GM23338 (cell line): ENCODE measurements around the gene LIAS. TPM values are rescaled to one million over a fixed set of nuclear protein-coding genes. Genes with fewer than 3 reads are reported as not detected.
"Not testable (repeated sequence)": the region's sequence is repeated elsewhere in the genome, so short reads cannot be mapped to it uniquely, and the experiment has no call there.

Source experiments
- ATAC-seq: fragments of 200-7000 bp; cut with Tn5 transposase; 3 replicates; pipeline ENCODE4 v1.9.1; 2020
- DNase-seq: peaks from one replicate; pipeline ENCODE4 v3.0.0-alpha.2; 2015; ENCODE audit warnings: low spot score
- H2AFZ ChIP-seq: fragments of 200-600 bp; sonication (generic); 2 replicates; pipeline ENCODE4 v1.8.0; 2016; ENCODE audit warnings: antibody characterized with exemption, mild to moderate bottlenecking, moderate library complexity
- H3F3A ChIP-seq: fragments of 200-600 bp; sonication (generic); replicated peaks from 2 replicates; pipeline ENCODE4 v1.8.0; 2017; ENCODE audit warnings: antibody characterized with exemption, mixed run types, low read depth
- H3K27ac ChIP-seq: fragments of 200-600 bp; sonication (generic); 2 replicates; pipeline ENCODE4 v1.6.1; 2016; ENCODE audit warnings: low read depth
- H3K27me3 ChIP-seq: fragments of 200-600 bp; sonication (generic); 2 replicates; pipeline ENCODE4 v1.8.0; 2016; ENCODE audit warnings: mild to moderate bottlenecking, mixed run types, moderate library complexity; ENCODE audit not compliant: insufficient read depth
- H3K36me3 ChIP-seq: fragments of 200-600 bp; sonication (generic); 2 replicates; pipeline ENCODE4 v1.8.0; 2016; ENCODE audit warnings: mild to moderate bottlenecking; ENCODE audit not compliant: insufficient read depth
- H3K4me1 ChIP-seq: fragments of 200-600 bp; sonication (generic); 2 replicates; pipeline ENCODE4 v1.8.0; 2016; ENCODE audit warnings: mild to moderate bottlenecking, moderate library complexity; ENCODE audit not compliant: insufficient read depth
- H3K4me2 ChIP-seq: fragments of 200-600 bp; sonication (generic); 2 replicates; pipeline ENCODE4 v1.7.1; 2017; ENCODE audit warnings: mixed run types
- H3K4me3 ChIP-seq: fragments of 200-600 bp; sonication (generic); 2 replicates; pipeline ENCODE4 v1.6.1; 2016; ENCODE audit warnings: mixed run types
- H3K79me2 ChIP-seq: fragments of 200-600 bp; sonication (generic); replicated peaks from 2 replicates; pipeline ENCODE4 v1.8.0; 2017; ENCODE audit warnings: mild to moderate bottlenecking; ENCODE audit not compliant: insufficient read depth
- H3K9me2 ChIP-seq: fragments of 200-600 bp; sonication (generic); 2 replicates; pipeline ENCODE4 v1.8.0; 2017; ENCODE audit not compliant: insufficient read depth
- H4K20me1 ChIP-seq: fragments of 200-600 bp; sonication (generic); replicated peaks from 2 replicates; pipeline ENCODE4 v1.8.0; 2017; ENCODE audit warnings: mild to moderate bottlenecking; ENCODE audit not compliant: insufficient read depth
- H3K27ac Mint-ChIP-seq: 2 replicates; pipeline ENCODE4 v1.8.0; 2020; ENCODE audit warnings: inconsistent platforms, mild to moderate bottlenecking, moderate library complexity, mixed read lengths
- H3K27me3 Mint-ChIP-seq: 3 replicates; pipeline ENCODE4 v1.8.0; 2022; ENCODE audit warnings: low read depth, mild to moderate bottlenecking, moderate library complexity, mixed read lengths, inconsistent platforms; ENCODE audit not compliant: insufficient read depth, poor library complexity
- H3K36me3 Mint-ChIP-seq: 3 replicates; pipeline ENCODE4 v1.8.0; 2021; ENCODE audit warnings: low read depth, mild to moderate bottlenecking, inconsistent platforms, moderate library complexity, mixed read lengths
- H3K4me1 Mint-ChIP-seq: 3 replicates; pipeline ENCODE4 v1.8.0; 2020; ENCODE audit warnings: mild to moderate bottlenecking, inconsistent platforms, mixed read lengths
- H3K4me3 Mint-ChIP-seq: 3 replicates; pipeline ENCODE4 v1.8.0; 2021; ENCODE audit warnings: moderate library complexity, mild to moderate bottlenecking, inconsistent platforms, mixed read lengths
- H3K9me3 Mint-ChIP-seq: 3 replicates; pipeline ENCODE4 v1.8.0; 2020; ENCODE audit warnings: moderate library complexity, mild to moderate bottlenecking, inconsistent platforms, mixed read lengths
- CREB1 ChIP-seq: fragments of 250-450 bp; sonication (Bioruptor Pico); IDR thresholded peaks from 2 replicates; pipeline ENCODE4 v1.5.0; 2020; ENCODE audit warnings: low read depth, mild to moderate bottlenecking, moderate library complexity
- EZH2 ChIP-seq: fragments of 200-600 bp; sonication (generic); IDR thresholded peaks from one replicate; pipeline ENCODE4 v1.8.0; 2017; ENCODE audit warnings: antibody characterized with exemption, mild to moderate bottlenecking, low read depth; ENCODE audit not compliant: unreplicated experiment
- EZH2phosphoT487 ChIP-seq: fragments of 200-600 bp; sonication (generic); IDR thresholded peaks from one replicate; pipeline ENCODE4 v1.8.1; 2018; ENCODE audit warnings: antibody characterized with exemption; ENCODE audit not compliant: unreplicated experiment
- JUNB ChIP-seq: IDR thresholded peaks from one replicate; pipeline ENCODE4 v1.6.1; 2016; ENCODE audit warnings: antibody characterized with exemption; ENCODE audit not compliant: unreplicated experiment
- NANOG ChIP-seq: IDR thresholded peaks from 2 replicates; pipeline ENCODE4 v1.6.1; 2016; ENCODE audit warnings: antibody characterized with exemption, borderline replicate concordance
- POLR2AphosphoS5 ChIP-seq: IDR thresholded peaks from 2 replicates; pipeline ENCODE4 v1.6.1; 2016; ENCODE audit warnings: antibody characterized with exemption, low read depth
- ZNF462 ChIP-seq: fragments of 250-450 bp; sonication (Bioruptor Pico); IDR thresholded peaks from 2 replicates; pipeline ENCODE4 v1.5.0; 2020; ENCODE audit warnings: mild to moderate bottlenecking, moderate library complexity
- polyA plus RNA-seq: library from polyadenylated mRNA; unstranded; fragments of >200 nt; fragmentation: Nextera tagmentation; extraction: Ambion mirVana; gene quantifications from 2 replicates; pipeline ENCODE4 v1.2.1, GENCODE V29; 2016
- total RNA-seq: library from RNA; depleted of rRNA; stranded (reverse); fragments of >200 nt; shearing (Covaris generic); gene quantifications from 2 replicates; pipeline ENCODE4 v1.2.3, GENCODE V29; 2014
- TF ChIP-seq, protein P1 (sequence below): IDR thresholded peaks from one replicate; pipeline ENCODE4 v1.6.1; 2018; ENCODE audit warnings: antibody characterized with exemption; ENCODE audit not compliant: unreplicated experiment

Gene LIAS
- total and polyA plus RNA-seq, 2 experiments from 2014 or later: 17.5 to 18.7 TPM

- TF ChIP-seq, protein P1, sequence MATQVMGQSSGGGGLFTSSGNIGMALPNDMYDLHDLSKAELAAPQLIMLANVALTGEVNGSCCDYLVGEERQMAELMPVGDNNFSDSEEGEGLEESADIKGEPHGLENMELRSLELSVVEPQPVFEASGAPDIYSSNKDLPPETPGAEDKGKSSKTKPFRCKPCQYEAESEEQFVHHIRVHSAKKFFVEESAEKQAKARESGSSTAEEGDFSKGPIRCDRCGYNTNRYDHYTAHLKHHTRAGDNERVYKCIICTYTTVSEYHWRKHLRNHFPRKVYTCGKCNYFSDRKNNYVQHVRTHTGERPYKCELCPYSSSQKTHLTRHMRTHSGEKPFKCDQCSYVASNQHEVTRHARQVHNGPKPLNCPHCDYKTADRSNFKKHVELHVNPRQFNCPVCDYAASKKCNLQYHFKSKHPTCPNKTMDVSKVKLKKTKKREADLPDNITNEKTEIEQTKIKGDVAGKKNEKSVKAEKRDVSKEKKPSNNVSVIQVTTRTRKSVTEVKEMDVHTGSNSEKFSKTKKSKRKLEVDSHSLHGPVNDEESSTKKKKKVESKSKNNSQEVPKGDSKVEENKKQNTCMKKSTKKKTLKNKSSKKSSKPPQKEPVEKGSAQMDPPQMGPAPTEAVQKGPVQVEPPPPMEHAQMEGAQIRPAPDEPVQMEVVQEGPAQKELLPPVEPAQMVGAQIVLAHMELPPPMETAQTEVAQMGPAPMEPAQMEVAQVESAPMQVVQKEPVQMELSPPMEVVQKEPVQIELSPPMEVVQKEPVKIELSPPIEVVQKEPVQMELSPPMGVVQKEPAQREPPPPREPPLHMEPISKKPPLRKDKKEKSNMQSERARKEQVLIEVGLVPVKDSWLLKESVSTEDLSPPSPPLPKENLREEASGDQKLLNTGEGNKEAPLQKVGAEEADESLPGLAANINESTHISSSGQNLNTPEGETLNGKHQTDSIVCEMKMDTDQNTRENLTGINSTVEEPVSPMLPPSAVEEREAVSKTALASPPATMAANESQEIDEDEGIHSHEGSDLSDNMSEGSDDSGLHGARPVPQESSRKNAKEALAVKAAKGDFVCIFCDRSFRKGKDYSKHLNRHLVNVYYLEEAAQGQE: no peak
- TF ChIP-seq EZH2phosphoT487 (no peak), NANOG (no peak)
These were observed 1.7 kb upstream of the LIAS start (continued) for GRCh38 chr4:39456946-39457763.

DNA sequence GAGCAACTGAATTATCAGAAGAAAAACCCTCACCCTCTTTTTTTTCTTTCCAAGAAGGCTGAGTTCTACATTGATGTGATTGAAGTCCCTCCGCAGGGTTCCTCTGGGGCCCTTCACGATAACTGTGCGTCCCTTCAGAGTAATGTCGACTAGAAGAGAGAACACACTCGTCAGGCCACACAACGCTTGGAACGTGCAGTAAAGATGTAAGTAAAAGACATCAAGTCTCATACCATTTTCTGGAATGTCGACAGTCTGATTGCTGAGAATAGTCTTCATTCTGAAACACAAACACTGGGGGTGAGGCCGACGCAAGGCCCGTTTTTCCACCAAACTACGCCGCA is 723 bp upstream of the LIAS start:
- H3K36me3 Mint-ChIP-seq: peaks cover 69% of the 10 kb centered on the region

GRCh38 chr4:39464886-39465501 is 6.1 kb downstream of the LIAS start:
- no peaks in the 10 kb centered on the region for H4K20me1 ChIP-seq
- no peak overlapping the region for H3K27ac ChIP-seq
- no peaks in the 10 kb centered on the region for H3K9me3 Mint-ChIP-seq
- H3K4me3 ChIP-seq: no peak overlapping the region
- ATAC-seq (no peak), DNase-seq (no peak)
- peaks cover 54% of the 10 kb centered on the region for H3K36me3 Mint-ChIP-seq
- no peaks in the 10 kb centered on the region for H3K27me3 ChIP-seq
- H3K79me2 ChIP-seq: no peaks in the 10 kb centered on the region; the same call in 1 of the 2 replicates
- H3K4me1 ChIP-seq: no peaks in the 10 kb centered on the region
- no peaks in the 10 kb centered on the region; the same call in 2 of the 3 replicates for H3K4me1 Mint-ChIP-seq
- H3K4me3 Mint-ChIP-seq: no peak overlapping the region
- H3F3A ChIP-seq: no peaks in the 10 kb centered on the region
- H3K36me3 ChIP-seq: peaks cover 34% of the 10 kb centered on the region
- H3K27me3 Mint-ChIP-seq: no peaks in the 10 kb centered on the region
- H3K4me2 ChIP-seq: no peak overlapping the region
- no peak overlapping the region for H3K27ac Mint-ChIP-seq
- no peak overlapping the region for H2AFZ ChIP-seq
- H3K9me2 ChIP-seq: no peaks in the 10 kb centered on the region
- no peak for TF ChIP-seq EZH2
- TF ChIP-seq POLR2AphosphoS5: no peak
- TF ChIP-seq JUNB: no peak
- no peak for TF ChIP-seq ZNF462 (CRISPR knock-in tag)
- TF ChIP-seq CREB1 (CRISPR knock-in tag): no peak

More for the DNA sequence above, 723 bp upstream of the LIAS start:
- not testable (repeated sequence) for H3K27me3 Mint-ChIP-seq, H3K9me3 Mint-ChIP-seq, H3K9me2 ChIP-seq, H3K27me3 ChIP-seq, DNase-seq, H2AFZ ChIP-seq
- peaks cover 39% of the 10 kb centered on the region for H3K79me2 ChIP-seq
- H3K27ac Mint-ChIP-seq: peak overlapping the region; percentile 100
- H3K4me3 ChIP-seq: peak overlapping the region; percentile 71
- H3K4me3 Mint-ChIP-seq: peak overlapping the region; percentile 100
- peaks cover 18% of the 10 kb centered on the region for H3K4me1 ChIP-seq
- ATAC-seq: peak; percentile 9
- H4K20me1 ChIP-seq: peaks cover 24% of the 10 kb centered on the region
- H3K27ac ChIP-seq: peak overlapping the region; percentile 85
- peak overlapping the region; percentile 92 for H3K4me2 ChIP-seq
- H3K36me3 ChIP-seq: peaks cover 60% of the 10 kb centered on the region
- peaks cover 38% of the 10 kb centered on the region for H3F3A ChIP-seq
- H3K4me1 Mint-ChIP-seq: peaks cover 20% of the 10 kb centered on the region
